Skeletal muscle satellite cell (primary cell): ENCODE results near the gene TTC39C.
"Not testable (repeated sequence)": the region's sequence is repeated elsewhere in the genome, so short reads cannot be mapped to it uniquely, and the experiment has no call there.

ENCODE experiments used
- H3K27me3 ChIP-seq: 2 replicates; pipeline ENCODE4 v1.7.0; 2013; ENCODE audit warnings: low read length; ENCODE audit not compliant: control insufficient read depth, insufficient read depth
- H3K36me3 ChIP-seq: 2 replicates; pipeline ENCODE4 v1.7.0; 2013; ENCODE audit warnings: mild to moderate bottlenecking, control low read depth, low read length; ENCODE audit not compliant: insufficient read depth
- H3K4me1 ChIP-seq: 2 replicates; pipeline ENCODE4 v1.7.0; 2013; ENCODE audit warnings: low read length; ENCODE audit not compliant: control insufficient read depth, insufficient read depth
- H3K4me2 ChIP-seq: 2 replicates; pipeline ENCODE4 v1.7.0; 2013; ENCODE audit warnings: mild to moderate bottlenecking, low read length
- H3K4me3 ChIP-seq: 2 replicates; pipeline ENCODE4 v1.7.0; 2013; ENCODE audit warnings: low read length
- H3K9ac ChIP-seq: 2 replicates; pipeline ENCODE4 v1.7.0; 2013; ENCODE audit warnings: mild to moderate bottlenecking, low read depth, low read length, moderate library complexity
- H3K9me3 ChIP-seq: replicated peaks from 2 replicates; pipeline ENCODE4 v1.7.0; 2013; ENCODE audit warnings: mild to moderate bottlenecking, control low read depth, low read length

The TTC39C gene

GRCh38 chr18:24049142-24049541, 34.6 kb downstream of the TTC39C start:
- no peak overlapping the region for H3K9ac ChIP-seq

DNA sequence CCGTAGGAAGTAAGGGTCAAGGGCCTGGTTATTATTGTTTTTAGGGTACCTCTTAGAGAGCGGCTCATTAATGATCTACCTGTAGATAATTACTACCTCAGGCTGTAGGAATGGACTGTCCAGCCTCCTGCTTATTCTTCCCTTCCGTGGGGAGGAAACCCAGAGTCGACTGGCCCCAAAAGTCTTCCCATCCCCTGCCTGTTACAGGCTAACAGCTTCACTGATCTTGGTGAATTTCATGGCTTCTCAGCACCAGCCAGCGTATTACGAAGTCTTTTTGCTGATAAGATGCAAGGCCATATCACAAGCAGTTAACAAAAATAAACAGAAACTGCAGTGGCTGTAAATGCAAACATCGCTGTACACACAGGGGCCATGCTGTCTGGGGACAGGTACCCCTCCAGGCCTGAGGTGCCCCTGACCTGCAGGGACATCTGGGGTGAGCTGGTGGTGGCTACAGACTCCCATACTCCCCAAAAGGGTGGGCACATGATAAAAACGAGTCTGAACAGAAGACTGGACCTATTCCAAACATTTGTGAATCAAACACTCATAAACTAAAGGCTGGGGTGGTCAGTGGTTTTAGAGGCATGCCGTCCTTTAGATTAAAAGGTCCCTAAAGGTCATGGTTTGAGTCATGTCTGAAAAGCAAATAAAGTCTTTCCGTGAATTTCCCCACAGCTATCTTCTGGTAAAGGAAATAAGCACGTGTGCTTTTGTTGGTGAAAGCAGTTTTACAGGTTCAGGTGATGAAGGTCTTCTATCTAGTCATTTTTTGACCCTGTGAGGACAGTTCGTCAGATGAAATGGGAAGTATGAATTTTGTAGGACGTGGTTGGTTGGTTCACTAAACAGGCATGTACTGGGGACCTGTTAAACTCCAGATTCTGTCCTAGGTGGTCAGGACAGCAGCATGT, 36.7 kb downstream of the TTC39C start:
- Histone ChIP-seq H3K4me3 (no peak overlapping the region), H3K4me2 (peak overlapping the region; percentile 28), H3K4me1 (peaks cover 34% of the 10 kb centered on the region)

More at GRCh38 chr18:24049142-24049541, 34.6 kb downstream of the TTC39C start:
- H3K9me3 ChIP-seq: no peaks in the 10 kb centered on the region
- no peaks in the 10 kb centered on the region for H3K36me3 ChIP-seq
- H3K27me3 ChIP-seq: no peaks in the 10 kb centered on the region
- H3K4me3 ChIP-seq: no peak overlapping the region
- H3K4me1 ChIP-seq: peaks cover 25% of the 10 kb centered on the region
- H3K4me2 ChIP-seq: no peak overlapping the region

DNA sequence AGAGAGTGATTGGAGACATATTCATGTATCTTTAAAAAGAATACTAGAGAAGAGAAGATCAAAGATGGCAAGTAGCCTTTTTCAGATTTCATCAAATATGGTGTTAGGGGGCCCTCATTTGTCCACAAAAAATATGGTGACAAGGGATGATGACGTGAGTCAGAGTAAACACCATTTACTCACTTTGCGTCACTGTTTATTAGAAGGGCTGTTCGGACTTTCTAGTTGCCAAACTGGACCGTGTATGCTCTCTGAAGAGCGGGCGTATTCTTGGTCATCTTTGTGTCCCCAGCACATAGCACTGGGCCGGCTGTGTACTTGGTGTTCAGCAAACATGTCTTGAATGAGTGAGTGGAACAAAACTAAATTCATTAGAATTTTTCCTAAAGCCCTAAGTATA, 37.5 kb downstream of the TTC39C start:
- Histone ChIP-seq H3K4me3 (no peak overlapping the region), H3K4me1 (peaks cover 34% of the 10 kb centered on the region), H3K27me3 (no peaks in the 10 kb centered on the region), H3K9me3 (no peaks in the 10 kb centered on the region), H3K9ac (no peak overlapping the region), H3K36me3 (no peaks in the 10 kb centered on the region), H3K4me2 (no peak overlapping the region)

More for the DNA sequence above, 36.7 kb downstream of the TTC39C start:
- no peaks in the 10 kb centered on the region for H3K9me3 ChIP-seq
- no peak overlapping the region for H3K9ac ChIP-seq
- H3K27me3 ChIP-seq: no peaks in the 10 kb centered on the region
- H3K36me3 ChIP-seq: no peaks in the 10 kb centered on the region

DNA sequence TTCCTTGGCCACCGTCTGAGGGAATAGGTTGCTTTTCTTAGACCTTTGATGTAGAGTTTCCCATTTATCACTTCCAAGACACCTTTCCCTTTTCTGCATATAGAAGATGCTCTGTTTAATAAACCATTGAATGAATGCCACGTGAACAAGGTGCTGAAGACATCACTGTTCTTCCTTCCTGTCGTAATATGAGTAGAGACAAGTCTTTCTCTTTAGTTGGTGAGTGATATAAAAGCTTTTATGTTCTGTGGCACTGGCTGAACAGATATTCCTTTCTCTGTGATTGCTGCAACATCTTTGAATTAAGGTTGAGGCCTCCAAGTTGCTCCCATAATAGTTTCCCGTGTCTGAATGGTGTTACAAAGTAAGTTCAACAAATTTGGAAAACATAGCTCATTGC, 38.7 kb downstream of the TTC39C start:
- no peaks in the 10 kb centered on the region for H3K36me3 ChIP-seq
- no peak overlapping the region for H3K9ac ChIP-seq
- H3K4me3 ChIP-seq: no peak overlapping the region
- peaks cover 34% of the 10 kb centered on the region for H3K4me1 ChIP-seq
- no peaks in the 10 kb centered on the region for H3K27me3 ChIP-seq
- no peaks in the 10 kb centered on the region for H3K9me3 ChIP-seq
- no peak overlapping the region for H3K4me2 ChIP-seq

DNA sequence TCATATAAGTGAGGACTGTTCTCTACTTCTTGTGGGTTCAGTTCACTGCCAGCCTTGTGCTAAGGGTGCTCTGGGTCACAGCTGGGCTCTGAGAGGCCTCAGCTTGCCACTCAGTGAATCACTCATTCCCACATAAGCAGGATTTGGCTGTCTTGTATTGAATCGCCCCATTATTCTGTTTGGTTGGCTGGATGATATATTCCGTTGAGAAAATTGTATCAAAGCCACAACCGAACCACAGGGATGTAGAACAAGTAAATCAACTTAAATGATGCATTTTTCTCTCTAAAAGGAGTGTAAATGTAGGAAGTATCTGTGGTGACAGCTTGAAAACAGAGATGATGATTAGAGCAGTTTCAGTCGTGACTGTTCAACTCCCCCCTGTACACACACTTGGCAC, 39.6 kb downstream of the TTC39C start:
- H3K4me1 ChIP-seq: peaks cover 34% of the 10 kb centered on the region

GRCh38 chr18:24055009-24055804, 40.7 kb downstream of the TTC39C start:
- Histone ChIP-seq H3K9ac (no peak overlapping the region), H3K4me3 (no peak overlapping the region), H3K36me3 (no peaks in the 10 kb centered on the region), H3K27me3 (no peaks in the 10 kb centered on the region), H3K4me1 (peaks cover 34% of the 10 kb centered on the region), H3K9me3 (no peaks in the 10 kb centered on the region), H3K4me2 (no peak overlapping the region)

More for the DNA sequence above, 39.6 kb downstream of the TTC39C start:
- no peak overlapping the region for H3K4me2 ChIP-seq
- H3K4me3 ChIP-seq: no peak overlapping the region
- H3K9ac ChIP-seq: no peak overlapping the region
- H3K27me3 ChIP-seq: no peaks in the 10 kb centered on the region
- no peaks in the 10 kb centered on the region for H3K36me3 ChIP-seq
- no peaks in the 10 kb centered on the region for H3K9me3 ChIP-seq

GRCh38 chr18:24055878-24056277, 41.3 kb downstream of the TTC39C start:
- Histone ChIP-seq H3K9me3 (no peaks in the 10 kb centered on the region), H3K4me2 (peak overlapping the region; percentile 35), H3K4me1 (peaks cover 34% of the 10 kb centered on the region), H3K27me3 (no peaks in the 10 kb centered on the region), H3K9ac (no peak overlapping the region), H3K4me3 (no peak overlapping the region), H3K36me3 (no peaks in the 10 kb centered on the region)

DNA sequence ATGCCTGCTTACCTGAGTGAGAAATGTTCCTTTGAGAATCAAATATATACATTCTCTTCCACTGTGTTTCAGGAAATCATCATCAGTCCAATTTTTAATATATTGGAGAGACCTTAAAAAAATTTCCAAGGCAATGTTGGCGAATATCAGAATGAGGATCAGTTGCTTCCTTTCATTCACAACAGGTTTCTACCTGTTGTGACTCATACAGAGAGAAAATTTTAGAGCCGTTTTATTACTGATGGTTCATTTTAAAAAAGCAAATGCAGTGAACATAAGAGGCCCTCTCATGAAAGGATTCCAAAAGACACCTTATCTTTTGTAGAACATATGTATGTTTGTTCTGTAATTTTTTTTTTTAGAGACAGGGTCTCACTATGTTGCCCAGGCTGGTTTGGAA, 42.0 kb downstream of the TTC39C start:
- Histone ChIP-seq H3K4me1 (peaks cover 28% of the 10 kb centered on the region), H3K9ac (no peak overlapping the region), H3K4me2 (no peak overlapping the region), H3K9me3 (no peaks in the 10 kb centered on the region), H3K27me3 (no peaks in the 10 kb centered on the region), H3K36me3 (no peaks in the 10 kb centered on the region), H3K4me3 (no peak overlapping the region)

DNA sequence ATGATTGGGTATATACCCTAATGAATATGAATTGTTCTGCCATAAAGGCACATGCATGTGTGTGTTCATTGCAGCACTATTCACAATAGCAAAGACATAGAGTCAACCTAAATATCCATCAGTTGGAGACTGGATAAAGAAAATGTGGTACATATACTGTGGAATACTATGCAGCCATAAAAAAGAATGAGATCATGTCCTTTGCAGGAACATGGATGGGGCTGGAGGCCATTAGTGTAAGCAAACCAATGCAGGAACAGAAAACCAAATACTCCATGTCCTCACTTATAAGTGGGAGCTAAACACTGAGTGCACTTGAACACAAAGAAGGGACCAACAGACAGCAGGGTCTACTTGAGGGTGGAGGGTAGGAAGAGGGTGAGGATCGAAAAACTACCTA, 43.2 kb downstream of the TTC39C start:
- Histone ChIP-seq H3K4me1 (peaks cover 17% of the 10 kb centered on the region), H3K4me3 (no peak overlapping the region), H3K9ac (no peak overlapping the region), H3K4me2 (no peak overlapping the region), H3K9me3 (no peaks in the 10 kb centered on the region), H3K27me3 (no peaks in the 10 kb centered on the region), H3K36me3 (no peaks in the 10 kb centered on the region)

- not testable (repeated sequence) for H3K4me1 ChIP-seq, H3K4me3 ChIP-seq, H3K9me3 ChIP-seq, H3K9ac ChIP-seq, H3K4me2 ChIP-seq, H3K36me3 ChIP-seq, H3K27me3 ChIP-seq
These were observed 44.8 kb downstream of the TTC39C start for GRCh38 chr18:24059385-24059784.

DNA sequence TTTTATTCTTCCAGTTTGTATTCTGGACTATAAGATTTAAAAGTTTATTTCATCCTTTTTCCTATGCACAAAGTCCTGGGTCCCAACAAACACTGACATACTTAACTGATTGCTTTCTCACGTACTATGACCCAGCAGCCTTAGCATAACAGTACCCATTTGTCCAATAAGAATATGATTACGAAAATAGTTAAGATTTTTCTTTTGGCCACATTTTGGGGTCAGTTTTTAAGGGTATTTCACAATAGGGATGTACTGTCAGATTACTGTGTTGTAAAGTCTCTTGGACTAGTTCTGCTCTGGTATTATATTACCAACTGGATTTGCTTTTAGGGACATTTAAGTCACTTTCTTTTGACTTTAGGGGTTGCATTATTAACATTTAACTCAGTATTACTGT, 46.1 kb downstream of the TTC39C start:
- Histone ChIP-seq H3K36me3 (no peaks in the 10 kb centered on the region), H3K4me3 (no peak overlapping the region), H3K9me3 (no peaks in the 10 kb centered on the region), H3K9ac (no peak overlapping the region), H3K4me1 (peaks cover 6% of the 10 kb centered on the region), H3K27me3 (no peaks in the 10 kb centered on the region), H3K4me2 (no peak overlapping the region)
